GM12878 (cell line): ENCODE measurements around the gene TMEM50B. TPM values are rescaled to one million over a fixed set of nuclear protein-coding genes. Genes with fewer than 3 reads are reported as not detected.

Experiments
- ATF7 ChIP-seq: fragments of 450-650 bp; IDR thresholded peaks from 2 replicates; pipeline ENCODE4 v1.6.1; 2016; ENCODE audit warnings: low read depth, mild to moderate bottlenecking
- FOXK2 ChIP-seq: fragments of 450-650 bp; IDR thresholded peaks from 2 replicates; pipeline ENCODE4 v1.6.1; 2017; ENCODE audit warnings: mild to moderate bottlenecking, moderate library complexity
- HDAC2 ChIP-seq: fragments of 200-600 bp; sonication (generic); IDR thresholded peaks from 2 replicates; pipeline ENCODE4 v1.6.1; 2017
- JUNB ChIP-seq: IDR thresholded peaks from 2 replicates; pipeline ENCODE4 v1.6.1; 2016; ENCODE audit warnings: antibody characterized with exemption, mild to moderate bottlenecking
- RBBP5 ChIP-seq: fragments of 200-600 bp; sonication (generic); conservative IDR thresholded peaks from 2 replicates; pipeline ENCODE4 v1.6.1; 2016
- SMAD5 ChIP-seq: IDR thresholded peaks from 2 replicates; pipeline ENCODE4 v1.6.1; 2016; ENCODE audit warnings: antibody characterized with exemption, low read depth
- STAT1 ChIP-seq: fragments of 450-650 bp; conservative IDR thresholded peaks from 2 replicates; pipeline ENCODE4 v1.6.1; 2014; ENCODE audit warnings: antibody characterized with exemption, mild to moderate bottlenecking
- polyA plus RNA-seq, 11 experiments: library from polyadenylated mRNA; depleted of rRNA in 4 of 11; unstranded in 6 of 11; stranded (reverse) in 5 of 11; fragments of >200 nt; fragmentation: Nextera tagmentation in 4 of 11; fragmentation: Illumina TruSeq in 1 of 11; extraction: Ambion mirVana in 4 of 11; extraction: Trizol in 1 of 11; gene quantifications; 1 replicate in 1 of 11; 2 replicates in 10 of 11; pipeline versions ENCODE4 v1.2.1 to v1.2.3, GENCODE V29; 2011 to 2016; ENCODE audit warnings: inconsistent platforms in 2 of 11, missing spikeins in 2 of 11, low read depth in 1 of 11
- total RNA-seq, 4 experiments: library from RNA; depleted of rRNA in 3 of 4; stranded (reverse); fragments of >200 nt in 3 of 4; fragmentation: Illumina TruSeq in 1 of 4; extraction: Trizol in 1 of 4; gene quantifications; 2 replicates each; pipeline versions ENCODE4 v1.2.1 to v1.2.3, GENCODE V29; 2013 to 2021
- TF ChIP-seq, protein P1 (sequence below): fragments of 150-350 bp; IDR thresholded peaks from 2 replicates; pipeline ENCODE4 v1.6.1; 2014; ENCODE audit warnings: mild to moderate bottlenecking, low read depth, low read length
- TF ChIP-seq, protein P2 (sequence below): fragments of 450-650 bp; IDR thresholded peaks from 2 replicates; pipeline ENCODE4 v1.6.1; 2017; ENCODE audit warnings: antibody characterized with exemption, mild to moderate bottlenecking, moderate library complexity
- TF ChIP-seq, protein P3 (sequence below): fragments of 450-650 bp; conservative IDR thresholded peaks from 2 replicates; pipeline ENCODE4 v1.6.1; 2017; ENCODE audit warnings: mild to moderate bottlenecking, moderate library complexity
- TF ChIP-seq, protein P4 (sequence below): fragments of 450-650 bp; IDR thresholded peaks from 2 replicates; pipeline ENCODE4 v1.6.1; 2017; ENCODE audit warnings: borderline replicate concordance
- TF ChIP-seq, protein P5 (sequence below): fragments of 450-650 bp; IDR thresholded peaks from 2 replicates; pipeline ENCODE4 v1.6.1; 2016; ENCODE audit warnings: mild to moderate bottlenecking
- TF ChIP-seq, protein P6 (sequence below): fragments of 450-650 bp; IDR thresholded peaks from 2 replicates; pipeline ENCODE4 v1.6.1; 2017; ENCODE audit warnings: low read depth, mild to moderate bottlenecking, moderate library complexity
- TF ChIP-seq, protein P7 (sequence below): fragments of 450-650 bp; IDR thresholded peaks from 2 replicates; pipeline ENCODE4 v1.6.1; 2014; ENCODE audit warnings: mild to moderate bottlenecking

The TMEM50B gene
- total and polyA plus RNA-seq, 10 of the 15 experiments (the other 5 are each of a cell fraction or from before 2014, with no cell fraction given), result 12.1 to 42.1 (median 18.2) TPM

DNA sequence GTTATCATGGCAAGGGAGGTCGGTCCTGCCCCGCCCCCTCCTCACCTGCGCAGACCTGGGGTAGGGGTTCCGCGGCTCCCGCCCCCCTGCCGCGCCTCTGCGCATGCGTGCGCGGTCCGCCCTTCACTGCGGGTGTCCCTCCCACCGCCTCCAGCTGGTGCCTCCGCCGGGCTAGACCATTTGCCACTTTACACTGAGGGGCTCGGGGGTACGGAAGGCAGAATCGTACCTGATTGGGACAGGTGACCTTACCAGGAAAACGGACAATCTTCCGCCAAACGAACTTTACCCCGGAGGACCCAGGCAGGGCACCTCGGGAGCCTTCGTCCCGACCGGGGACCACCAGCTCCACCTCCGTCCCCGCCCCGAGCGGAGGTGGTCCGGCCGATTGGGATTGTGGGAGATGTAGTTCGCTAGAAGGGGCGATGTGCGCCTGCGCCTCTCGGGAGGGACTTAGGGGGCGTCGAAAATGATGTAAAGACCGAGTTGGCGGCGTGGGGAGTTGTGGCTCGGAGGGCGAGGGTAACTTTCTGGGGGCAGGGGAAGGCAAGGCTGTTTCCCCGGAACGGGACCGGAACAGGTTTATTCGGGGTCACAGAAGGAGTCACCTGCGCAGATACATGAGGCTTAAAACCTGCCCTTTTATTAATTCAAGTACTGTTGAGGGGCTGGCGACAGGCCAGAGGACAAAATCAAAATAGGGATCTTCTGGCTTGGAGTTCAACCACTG lies 11.8 kb upstream of the TMEM50B start, which contains the start of gene DNAJC28 (continued):
- TF ChIP-seq, protein P1, sequence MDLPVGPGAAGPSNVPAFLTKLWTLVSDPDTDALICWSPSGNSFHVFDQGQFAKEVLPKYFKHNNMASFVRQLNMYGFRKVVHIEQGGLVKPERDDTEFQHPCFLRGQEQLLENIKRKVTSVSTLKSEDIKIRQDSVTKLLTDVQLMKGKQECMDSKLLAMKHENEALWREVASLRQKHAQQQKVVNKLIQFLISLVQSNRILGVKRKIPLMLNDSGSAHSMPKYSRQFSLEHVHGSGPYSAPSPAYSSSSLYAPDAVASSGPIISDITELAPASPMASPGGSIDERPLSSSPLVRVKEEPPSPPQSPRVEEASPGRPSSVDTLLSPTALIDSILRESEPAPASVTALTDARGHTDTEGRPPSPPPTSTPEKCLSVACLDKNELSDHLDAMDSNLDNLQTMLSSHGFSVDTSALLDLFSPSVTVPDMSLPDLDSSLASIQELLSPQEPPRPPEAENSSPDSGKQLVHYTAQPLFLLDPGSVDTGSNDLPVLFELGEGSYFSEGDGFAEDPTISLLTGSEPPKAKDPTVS, result no peak
- TF ChIP-seq JUNB, result peak; percentile 87
- peak; percentile 95; the same call in 1 of the 2 replicates for TF ChIP-seq STAT1
- TF ChIP-seq, protein P2, sequence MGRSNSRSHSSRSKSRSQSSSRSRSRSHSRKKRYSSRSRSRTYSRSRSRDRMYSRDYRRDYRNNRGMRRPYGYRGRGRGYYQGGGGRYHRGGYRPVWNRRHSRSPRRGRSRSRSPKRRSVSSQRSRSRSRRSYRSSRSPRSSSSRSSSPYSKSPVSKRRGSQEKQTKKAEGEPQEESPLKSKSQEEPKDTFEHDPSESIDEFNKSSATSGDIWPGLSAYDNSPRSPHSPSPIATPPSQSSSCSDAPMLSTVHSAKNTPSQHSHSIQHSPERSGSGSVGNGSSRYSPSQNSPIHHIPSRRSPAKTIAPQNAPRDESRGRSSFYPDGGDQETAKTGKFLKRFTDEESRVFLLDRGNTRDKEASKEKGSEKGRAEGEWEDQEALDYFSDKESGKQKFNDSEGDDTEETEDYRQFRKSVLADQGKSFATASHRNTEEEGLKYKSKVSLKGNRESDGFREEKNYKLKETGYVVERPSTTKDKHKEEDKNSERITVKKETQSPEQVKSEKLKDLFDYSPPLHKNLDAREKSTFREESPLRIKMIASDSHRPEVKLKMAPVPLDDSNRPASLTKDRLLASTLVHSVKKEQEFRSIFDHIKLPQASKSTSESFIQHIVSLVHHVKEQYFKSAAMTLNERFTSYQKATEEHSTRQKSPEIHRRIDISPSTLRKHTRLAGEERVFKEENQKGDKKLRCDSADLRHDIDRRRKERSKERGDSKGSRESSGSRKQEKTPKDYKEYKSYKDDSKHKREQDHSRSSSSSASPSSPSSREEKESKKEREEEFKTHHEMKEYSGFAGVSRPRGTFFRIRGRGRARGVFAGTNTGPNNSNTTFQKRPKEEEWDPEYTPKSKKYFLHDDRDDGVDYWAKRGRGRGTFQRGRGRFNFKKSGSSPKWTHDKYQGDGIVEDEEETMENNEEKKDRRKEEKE, result peak; percentile 90
- peak; percentile 99 for TF ChIP-seq ATF7
- TF ChIP-seq SMAD5, result peak; percentile 42; the same call in 1 of the 2 replicates
- no peak for TF ChIP-seq RBBP5
- TF ChIP-seq, protein P3, sequence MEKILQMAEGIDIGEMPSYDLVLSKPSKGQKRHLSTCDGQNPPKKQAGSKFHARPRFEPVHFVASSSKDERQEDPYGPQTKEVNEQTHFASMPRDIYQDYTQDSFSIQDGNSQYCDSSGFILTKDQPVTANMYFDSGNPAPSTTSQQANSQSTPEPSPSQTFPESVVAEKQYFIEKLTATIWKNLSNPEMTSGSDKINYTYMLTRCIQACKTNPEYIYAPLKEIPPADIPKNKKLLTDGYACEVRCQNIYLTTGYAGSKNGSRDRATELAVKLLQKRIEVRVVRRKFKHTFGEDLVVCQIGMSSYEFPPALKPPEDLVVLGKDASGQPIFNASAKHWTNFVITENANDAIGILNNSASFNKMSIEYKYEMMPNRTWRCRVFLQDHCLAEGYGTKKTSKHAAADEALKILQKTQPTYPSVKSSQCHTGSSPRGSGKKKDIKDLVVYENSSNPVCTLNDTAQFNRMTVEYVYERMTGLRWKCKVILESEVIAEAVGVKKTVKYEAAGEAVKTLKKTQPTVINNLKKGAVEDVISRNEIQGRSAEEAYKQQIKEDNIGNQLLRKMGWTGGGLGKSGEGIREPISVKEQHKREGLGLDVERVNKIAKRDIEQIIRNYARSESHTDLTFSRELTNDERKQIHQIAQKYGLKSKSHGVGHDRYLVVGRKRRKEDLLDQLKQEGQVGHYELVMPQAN, result peak; percentile 80
- TF ChIP-seq, protein P4, sequence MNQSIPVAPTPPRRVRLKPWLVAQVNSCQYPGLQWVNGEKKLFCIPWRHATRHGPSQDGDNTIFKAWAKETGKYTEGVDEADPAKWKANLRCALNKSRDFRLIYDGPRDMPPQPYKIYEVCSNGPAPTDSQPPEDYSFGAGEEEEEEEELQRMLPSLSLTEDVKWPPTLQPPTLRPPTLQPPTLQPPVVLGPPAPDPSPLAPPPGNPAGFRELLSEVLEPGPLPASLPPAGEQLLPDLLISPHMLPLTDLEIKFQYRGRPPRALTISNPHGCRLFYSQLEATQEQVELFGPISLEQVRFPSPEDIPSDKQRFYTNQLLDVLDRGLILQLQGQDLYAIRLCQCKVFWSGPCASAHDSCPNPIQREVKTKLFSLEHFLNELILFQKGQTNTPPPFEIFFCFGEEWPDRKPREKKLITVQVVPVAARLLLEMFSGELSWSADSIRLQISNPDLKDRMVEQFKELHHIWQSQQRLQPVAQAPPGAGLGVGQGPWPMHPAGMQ, result no peak
- TF ChIP-seq, protein P5, sequence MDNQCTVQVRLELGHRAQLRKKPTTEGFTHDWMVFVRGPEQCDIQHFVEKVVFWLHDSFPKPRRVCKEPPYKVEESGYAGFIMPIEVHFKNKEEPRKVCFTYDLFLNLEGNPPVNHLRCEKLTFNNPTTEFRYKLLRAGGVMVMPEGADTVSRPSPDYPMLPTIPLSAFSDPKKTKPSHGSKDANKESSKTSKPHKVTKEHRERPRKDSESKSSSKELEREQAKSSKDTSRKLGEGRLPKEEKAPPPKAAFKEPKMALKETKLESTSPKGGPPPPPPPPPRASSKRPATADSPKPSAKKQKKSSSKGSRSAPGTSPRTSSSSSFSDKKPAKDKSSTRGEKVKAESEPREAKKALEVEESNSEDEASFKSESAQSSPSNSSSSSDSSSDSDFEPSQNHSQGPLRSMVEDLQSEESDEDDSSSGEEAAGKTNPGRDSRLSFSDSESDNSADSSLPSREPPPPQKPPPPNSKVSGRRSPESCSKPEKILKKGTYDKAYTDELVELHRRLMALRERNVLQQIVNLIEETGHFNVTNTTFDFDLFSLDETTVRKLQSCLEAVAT, result peak; percentile 26; the same call in 1 of the 2 replicates
- TF ChIP-seq FOXK2, result peak; percentile 97
- TF ChIP-seq HDAC2, result no peak
- TF ChIP-seq, protein P6, sequence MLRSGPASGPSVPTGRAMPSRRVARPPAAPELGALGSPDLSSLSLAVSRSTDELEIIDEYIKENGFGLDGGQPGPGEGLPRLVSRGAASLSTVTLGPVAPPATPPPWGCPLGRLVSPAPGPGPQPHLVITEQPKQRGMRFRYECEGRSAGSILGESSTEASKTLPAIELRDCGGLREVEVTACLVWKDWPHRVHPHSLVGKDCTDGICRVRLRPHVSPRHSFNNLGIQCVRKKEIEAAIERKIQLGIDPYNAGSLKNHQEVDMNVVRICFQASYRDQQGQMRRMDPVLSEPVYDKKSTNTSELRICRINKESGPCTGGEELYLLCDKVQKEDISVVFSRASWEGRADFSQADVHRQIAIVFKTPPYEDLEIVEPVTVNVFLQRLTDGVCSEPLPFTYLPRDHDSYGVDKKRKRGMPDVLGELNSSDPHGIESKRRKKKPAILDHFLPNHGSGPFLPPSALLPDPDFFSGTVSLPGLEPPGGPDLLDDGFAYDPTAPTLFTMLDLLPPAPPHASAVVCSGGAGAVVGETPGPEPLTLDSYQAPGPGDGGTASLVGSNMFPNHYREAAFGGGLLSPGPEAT, result peak; percentile 94
- TF ChIP-seq, protein P7, sequence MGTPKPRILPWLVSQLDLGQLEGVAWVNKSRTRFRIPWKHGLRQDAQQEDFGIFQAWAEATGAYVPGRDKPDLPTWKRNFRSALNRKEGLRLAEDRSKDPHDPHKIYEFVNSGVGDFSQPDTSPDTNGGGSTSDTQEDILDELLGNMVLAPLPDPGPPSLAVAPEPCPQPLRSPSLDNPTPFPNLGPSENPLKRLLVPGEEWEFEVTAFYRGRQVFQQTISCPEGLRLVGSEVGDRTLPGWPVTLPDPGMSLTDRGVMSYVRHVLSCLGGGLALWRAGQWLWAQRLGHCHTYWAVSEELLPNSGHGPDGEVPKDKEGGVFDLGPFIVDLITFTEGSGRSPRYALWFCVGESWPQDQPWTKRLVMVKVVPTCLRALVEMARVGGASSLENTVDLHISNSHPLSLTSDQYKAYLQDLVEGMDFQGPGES, result no peak
